Gastroesophageal sphincter (tissue), 4 donors: Measurements from ENCODE around the gene MYLK3. TPM values are rescaled to one million over a fixed set of nuclear protein-coding genes. Genes with fewer than 3 reads are reported as not detected.

Experiments
- ATAC-seq: fragments of 150-250 bp; one replicate; pipeline ENCODE4 v1.9.1; 2016; ENCODE audit warnings: mild to moderate bottlenecking, moderate library complexity
- H3K27ac ChIP-seq, 4 donors: fragments of 200-600 bp; sonication (generic) in 3 of 4; 1 replicate in 3 of 4; 2 replicates in 1 of 4; pipeline ENCODE4 v1.5.1; 2016 to 2019
- H3K27me3 ChIP-seq: fragments of 200-600 bp; sonication (generic); one replicate; pipeline ENCODE4 v1.5.1; 2019
- H3K36me3 ChIP-seq, 2 donors: fragments of 200-600 bp; sonication (generic); one replicate each; pipeline ENCODE4 v1.5.1; 2019; ENCODE audit warnings: control low read depth in 1 of 2
- H3K4me1 ChIP-seq, 3 donors: fragments of 200-600 bp; sonication (generic); 1 replicate in 2 of 3; 2 replicates in 1 of 3; pipeline ENCODE4 v1.5.1; 2016 to 2019; ENCODE audit warnings: control low read depth in 2 of 3
- H3K4me3 ChIP-seq, 2 donors: fragments of 200-600 bp; sonication (generic); one replicate each; pipeline ENCODE4 v1.5.1; 2019; ENCODE audit warnings: mild to moderate bottlenecking in 1 of 2, moderate library complexity in 1 of 2
- H3K9me3 ChIP-seq, 3 donors: fragments of 200-600 bp; sonication (generic); one replicate each; pipeline ENCODE4 v1.5.1; 2017 to 2019; ENCODE audit warnings: control low read depth in 2 of 3
- EP300 ChIP-seq: sonication (generic); formaldehyde crosslinking; IDR thresholded peaks from one replicate; pipeline ENCODE4 v1.6.1; 2017; ENCODE audit warnings: antibody characterized with exemption, mild to moderate bottlenecking
- POLR2A ChIP-seq, 2 donors: fragments of 450-650 bp; IDR thresholded peaks; one replicate each; pipeline ENCODE4 v1.6.1; 2017; ENCODE audit warnings: antibody characterized with exemption in 2 of 2, mild to moderate bottlenecking in 2 of 2, moderate library complexity in 1 of 2
- POLR2AphosphoS5 ChIP-seq: sonication (generic); formaldehyde crosslinking; IDR thresholded peaks from one replicate; pipeline ENCODE4 v1.6.1; 2017; ENCODE audit warnings: antibody characterized with exemption
- WGBS, 2 donors: methylation state at CpG; one replicate each; pipeline ENCODE4 v1.1.5; 2018; ENCODE audit warnings: low coverage in 1 of 2; 5-methylcytosine and 5-hydroxymethylcytosine counted together
- total RNA-seq, 4 donors: library from RNA; depleted of rRNA; stranded (reverse); fragments of >200 nt; gene quantifications; one replicate each; pipeline ENCODE4 v1.1.0, GENCODE V29; 2016
- TF ChIP-seq, protein P1 (sequence below), 4 experiments: fragments of 200-600 bp in 2 of 4; fragments of 450-650 bp in 2 of 4; sonication (generic) in 1 of 4; IDR thresholded peaks; one replicate each; pipeline ENCODE4 v1.5.1; 2017 to 2019; ENCODE audit warnings: antibody characterized with exemption in 4 of 4, mild to moderate bottlenecking in 2 of 4, moderate library complexity in 2 of 4

The MYLK3 gene
- total RNA-seq, 4 donors from 2014 or later, result 0.31 to 2.2 (median 0.54) TPM

DNA sequence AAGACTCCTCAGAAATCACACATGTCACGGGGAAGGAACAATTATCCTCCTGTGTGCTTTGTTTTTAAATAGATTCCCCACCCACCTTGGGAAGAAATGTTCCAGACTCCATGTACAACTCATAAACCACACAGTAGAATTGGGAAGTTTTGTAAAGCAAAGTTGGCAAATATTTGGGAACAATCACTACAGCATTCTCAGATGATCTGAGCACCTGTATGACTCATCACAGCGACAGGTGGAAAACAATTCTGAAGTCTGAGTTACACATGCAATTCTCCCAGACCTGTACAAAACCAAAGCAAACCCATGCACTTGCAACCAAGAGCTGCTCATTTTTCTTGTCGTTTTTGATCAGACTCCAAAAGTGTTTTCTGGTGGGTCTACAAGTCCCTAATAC lies 14.4 kb upstream of the MYLK3 start:
- no peaks in the 10 kb centered on the region for H3K9me3 ChIP-seq
- no peak overlapping the region for H3K4me3 ChIP-seq
- peaks cover 27% of the 10 kb centered on the region for H3K27me3 ChIP-seq
- TF ChIP-seq POLR2A (IDR thresholded peaks at IDR 0.05), result no peak
- TF ChIP-seq EP300, result no peak
- TF ChIP-seq, protein P1, sequence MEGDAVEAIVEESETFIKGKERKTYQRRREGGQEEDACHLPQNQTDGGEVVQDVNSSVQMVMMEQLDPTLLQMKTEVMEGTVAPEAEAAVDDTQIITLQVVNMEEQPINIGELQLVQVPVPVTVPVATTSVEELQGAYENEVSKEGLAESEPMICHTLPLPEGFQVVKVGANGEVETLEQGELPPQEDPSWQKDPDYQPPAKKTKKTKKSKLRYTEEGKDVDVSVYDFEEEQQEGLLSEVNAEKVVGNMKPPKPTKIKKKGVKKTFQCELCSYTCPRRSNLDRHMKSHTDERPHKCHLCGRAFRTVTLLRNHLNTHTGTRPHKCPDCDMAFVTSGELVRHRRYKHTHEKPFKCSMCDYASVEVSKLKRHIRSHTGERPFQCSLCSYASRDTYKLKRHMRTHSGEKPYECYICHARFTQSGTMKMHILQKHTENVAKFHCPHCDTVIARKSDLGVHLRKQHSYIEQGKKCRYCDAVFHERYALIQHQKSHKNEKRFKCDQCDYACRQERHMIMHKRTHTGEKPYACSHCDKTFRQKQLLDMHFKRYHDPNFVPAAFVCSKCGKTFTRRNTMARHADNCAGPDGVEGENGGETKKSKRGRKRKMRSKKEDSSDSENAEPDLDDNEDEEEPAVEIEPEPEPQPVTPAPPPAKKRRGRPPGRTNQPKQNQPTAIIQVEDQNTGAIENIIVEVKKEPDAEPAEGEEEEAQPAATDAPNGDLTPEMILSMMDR (IDR thresholded peaks at IDR 0.05), result no peak
- no peak for TF ChIP-seq POLR2AphosphoS5
- H3K27ac ChIP-seq, result no peak overlapping the region
- H3K4me1 ChIP-seq, result peaks cover 0 to 1% (median 0%) of the 10 kb centered on the region in 3 donors
- ATAC-seq, result no peak
- H3K36me3 ChIP-seq, result no peaks in the 10 kb centered on the region
- 79% methylated on average over 3 of the region's 3 CpGs; no CpG with 5 or more reads in 1 of the 2 donors for WGBS, 2 donors

DNA sequence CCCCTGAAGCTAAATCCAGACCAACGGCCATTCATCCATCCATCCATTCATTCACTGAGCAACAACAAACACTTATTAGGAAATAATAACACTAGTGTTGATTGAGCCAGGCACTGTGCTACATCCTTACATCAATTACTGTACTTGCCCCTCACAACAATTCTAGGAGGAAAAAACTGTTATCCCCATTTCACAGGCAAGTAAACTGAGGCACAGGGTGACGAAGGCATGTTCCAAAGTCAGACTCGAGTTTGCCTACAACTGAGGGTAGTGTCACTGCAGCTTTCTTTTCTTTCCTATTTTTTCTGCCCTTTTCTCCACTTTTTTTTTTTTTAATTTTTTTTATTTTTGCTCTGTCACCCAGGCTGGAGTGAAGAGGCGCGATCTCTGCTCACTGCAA lies 11.2 kb upstream of the MYLK3 start:
- no peak overlapping the region for H3K4me3 ChIP-seq
- ATAC-seq, result no peak
- peaks cover 0 to 6% (median 0%) of the 10 kb centered on the region in 3 donors for H3K4me1 ChIP-seq
- no peak overlapping the region for H3K27ac ChIP-seq
- H3K27me3 ChIP-seq, result peaks cover 43% of the 10 kb centered on the region
- TF ChIP-seq POLR2AphosphoS5, result no peak
- TF ChIP-seq POLR2A (IDR thresholded peaks at IDR 0.05), result no peak
- TF ChIP-seq EP300, result no peak
- TF ChIP-seq, protein P1 (IDR thresholded peaks at IDR 0.05), result no peak
- no peaks in the 10 kb centered on the region for H3K36me3 ChIP-seq
- H3K9me3 ChIP-seq, result no peaks in the 10 kb centered on the region
- 78 to 79% methylated on average over 2 to 5 of the region's 5 CpGs for WGBS, 2 donors

- Histone ChIP-seq H3K9me3 (no peaks in the 10 kb centered on the region), H3K27ac (no peak overlapping the region), H3K4me1 (peaks cover 0 to 6% (median 0%) of the 10 kb centered on the region in 3 donors), H3K27me3 (peaks cover 43% of the 10 kb centered on the region), H3K4me3 (no peak overlapping the region), H3K36me3 (no peaks in the 10 kb centered on the region)
- no peak for TF ChIP-seq POLR2A (IDR thresholded peaks at IDR 0.05)
- TF ChIP-seq, protein P1 (IDR thresholded peaks at IDR 0.05), result no peak
- TF ChIP-seq EP300, result no peak
- TF ChIP-seq POLR2AphosphoS5, result no peak
- WGBS, 2 donors, result 29 to 57% methylated on average over 1 to 15 of the region's 21 CpGs
- no peak for ATAC-seq
Observed at GRCh38 chr16:46757339-46758050, 9.4 kb upstream of the MYLK3 start.

DNA sequence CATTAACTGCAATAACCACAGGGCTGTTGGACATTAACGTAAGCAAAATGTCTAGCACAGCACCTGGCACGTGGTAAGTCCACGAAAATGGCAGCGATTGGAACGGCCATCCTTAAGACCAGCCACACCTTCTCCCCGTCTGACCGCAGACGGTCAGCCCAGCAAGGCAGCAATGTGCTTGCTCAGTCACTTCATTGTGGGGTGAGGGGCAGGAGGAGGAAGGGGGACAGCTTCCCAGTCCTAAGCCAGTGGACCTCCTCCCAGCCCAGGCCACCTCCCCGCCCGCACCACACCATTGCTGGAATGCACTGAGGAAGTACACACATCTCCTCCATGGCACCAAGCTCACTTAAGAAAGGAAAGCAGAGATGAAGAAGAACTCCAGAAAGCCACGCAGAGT lies 8.6 kb upstream of the MYLK3 start:
- H3K27ac ChIP-seq, result no peak overlapping the region
- peaks cover 43% of the 10 kb centered on the region for H3K27me3 ChIP-seq
- peaks cover 0 to 6% (median 0%) of the 10 kb centered on the region in 3 donors for H3K4me1 ChIP-seq
- H3K36me3 ChIP-seq, result no peaks in the 10 kb centered on the region
- TF ChIP-seq POLR2AphosphoS5 (no peak), POLR2A (IDR thresholded peaks at IDR 0.05) (no peak), EP300 (no peak)
- TF ChIP-seq, protein P1 (IDR thresholded peaks at IDR 0.05), result no peak
- no peak overlapping the region for H3K4me3 ChIP-seq
- 63 to 80% methylated on average over 6 to 8 of the region's 11 CpGs for WGBS, 2 donors
- no peak for ATAC-seq
- H3K9me3 ChIP-seq, result no peaks in the 10 kb centered on the region

DNA sequence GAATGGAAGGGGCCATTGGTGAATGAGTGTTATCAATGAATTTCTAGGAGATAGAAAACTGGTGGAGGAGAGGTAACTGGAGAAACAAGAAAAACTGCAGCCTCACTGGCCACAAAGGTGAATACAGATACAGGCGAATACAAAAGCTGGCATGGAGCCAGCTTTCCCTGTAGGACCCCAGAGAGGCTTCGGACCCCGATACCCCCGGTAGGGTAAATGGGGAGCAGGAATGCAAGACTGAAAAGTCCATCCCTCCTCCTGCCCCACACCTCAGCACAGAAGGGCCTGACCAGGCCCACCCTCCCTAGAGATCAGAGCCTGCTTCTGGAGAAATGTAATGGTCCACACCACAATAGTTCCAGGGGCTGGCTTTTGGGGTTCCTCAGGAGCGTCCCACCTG lies 4.9 kb upstream of the MYLK3 start:
- Histone ChIP-seq H3K36me3 (no peaks in the 10 kb centered on the region), H3K4me3 (no peak overlapping the region), H3K27ac (no peak overlapping the region), H3K4me1 (peaks cover 0 to 14% (median 0%) of the 10 kb centered on the region in 3 donors), H3K27me3 (peaks cover 20% of the 10 kb centered on the region), H3K9me3 (no peaks in the 10 kb centered on the region)
- no peak for TF ChIP-seq POLR2A (IDR thresholded peaks at IDR 0.05)
- TF ChIP-seq EP300, result no peak
- no peak for TF ChIP-seq POLR2AphosphoS5
- TF ChIP-seq, protein P1 (IDR thresholded peaks at IDR 0.05), result no peak
- WGBS, 2 donors, result 61 to 100% methylated on average over 1 to 2 of the region's 5 CpGs
- ATAC-seq, result no peak
